Activated CD8-positive, alpha-beta memory T cell treated with anti-CD3 and anti-CD28 coated beads for 1 hour (primary cell): ENCODE measurements around the gene TRIM41.

Experiments
- DNase-seq, 2 donors: peaks; one replicate each; pipeline ENCODE4 v3.0.0-alpha.2; 2020; ENCODE audit warnings: low read depth in 1 of 2; ENCODE audit errors: extremely low read depth in 1 of 2

The TRIM41 gene

GRCh38 chr5:181230551-181230950 is 7.5 kb downstream of the TRIM41 start:
- no peak for DNase-seq

GRCh38 chr5:181231432-181231831 is 8.4 kb downstream of the TRIM41 start:
- DNase-seq, result no peak

- DNase-seq, result no peak
These were observed 9.5 kb downstream of the TRIM41 start for GRCh38 chr5:181232593-181232992.

GRCh38 chr5:181233088-181233800 is 10.2 kb downstream of the TRIM41 start:
- no peak for DNase-seq

- no peak for DNase-seq
These were observed 10.8 kb downstream of the TRIM41 start for GRCh38 chr5:181233801-181234454.

GRCh38 chr5:181234455-181235306 is 11.6 kb downstream of the TRIM41 start:
- DNase-seq, result no peak

- no peak for DNase-seq
These were observed 12.2 kb downstream of the TRIM41 start for GRCh38 chr5:181235323-181235688.

- DNase-seq, result no peak
These were observed 12.7 kb downstream of the TRIM41 start for GRCh38 chr5:181235689-181236366.

- no peak for DNase-seq
These were observed 13.4 kb downstream of the TRIM41 start for GRCh38 chr5:181236471-181236870.

GRCh38 chr5:181236954-181237641 is 14.0 kb downstream of the TRIM41 start:
- DNase-seq, result no peak

- DNase-seq, result no peak
These were observed 14.8 kb downstream of the TRIM41 start for GRCh38 chr5:181237729-181238385.

- no peak for DNase-seq
These were observed 16.1 kb downstream of the TRIM41 start for GRCh38 chr5:181239062-181239663.

GRCh38 chr5:181241393-181241975 is 18.4 kb downstream of the TRIM41 start:
- no peak for DNase-seq

GRCh38 chr5:181242031-181242451 is 19.0 kb downstream of the TRIM41 start:
- no peak for DNase-seq

- DNase-seq, result no peak
These were observed 20.0 kb downstream of the TRIM41 start for GRCh38 chr5:181243018-181243563.

- DNase-seq, result peak; percentile 76 to 80
These were observed 20.7 kb downstream of the TRIM41 start, which contains the start of gene RACK1 for GRCh38 chr5:181243564-181244343. Gene RACK1 (minus strand): TSS chr5:181243906. CDS start chr5:181243800, 106 bp downstream.

GRCh38 chr5:181245427-181246275 is 22.6 kb downstream of the TRIM41 start:
- no peak for DNase-seq
